Endothelial cell of umbilical vein (primary cell): ENCODE results near the gene PFKL. TPM values are rescaled to one million over a fixed set of nuclear protein-coding genes. Genes with fewer than 3 reads are reported as not detected.

Experiments
- BruUV-seq: library from RNA; stranded (reverse); fragments of 400-500 nt; replicated peaks from 2 replicates; lab custom pipeline; 2021; lab: Mats Ljungman, UMichigan
- CTCF ChIA-PET: fragments of 300-600, 350-600 bp; sonication (Branson Sonifier 250); formaldehyde crosslinking; loops from one replicate; lab custom pipeline; 2021; ENCODE audit warnings: antibody characterized with exemption, inconsistent platforms; lab: Charles Lee
- POLR2A ChIA-PET: fragments of 300-600, 350-600 bp; sonication (Branson Sonifier 250); formaldehyde crosslinking; loops from one replicate; lab custom pipeline; 2021; ENCODE audit warnings: antibody characterized with exemption, inconsistent platforms; lab: Charles Lee
- DNase-seq: peaks from one replicate; pipeline ENCODE4 v3.0.0-alpha.2; 2011; ENCODE audit warnings: low read depth, low spot score
- FAIRE-seq: peaks from 2 replicates; lab custom pipeline; 2011; peaks lifted over from hg19 to GRCh38; lab: Jason Lieb, UNC
- H2AFZ ChIP-seq: 2 replicates; pipeline ENCODE4 v1.6.0; 2012; ENCODE audit warnings: low read depth, low read length, control low read depth, inconsistent platforms
- H3K27ac ChIP-seq: 2 replicates; pipeline ENCODE4 v1.5.1; 2011; ENCODE audit warnings: low read depth, mild to moderate bottlenecking, control low read depth, low read length, moderate library complexity; ENCODE audit not compliant: insufficient read depth
- H3K27me3 ChIP-seq, 2 experiments: 2 replicates each; pipeline versions ENCODE4 v1.6.0 to v1.6.1; 2011; ENCODE audit warnings: low read length in 2 of 2, mixed read lengths in 1 of 2; ENCODE audit not compliant: control insufficient read depth in 2 of 2, insufficient read depth in 2 of 2
- H3K36me3 ChIP-seq, 2 experiments: 2 replicates in 1 of 2; 3 replicates in 1 of 2; pipeline ENCODE4 v1.5.1; 2011; ENCODE audit warnings: low read length in 2 of 2, mild to moderate bottlenecking in 1 of 2, moderate library complexity in 1 of 2; ENCODE audit not compliant: control insufficient read depth in 2 of 2, insufficient read depth in 2 of 2; ENCODE audit errors: extremely low read depth in 1 of 2
- H3K4me1 ChIP-seq: 3 replicates; pipeline ENCODE4 v1.5.1; 2011; ENCODE audit warnings: mild to moderate bottlenecking, low read length; ENCODE audit not compliant: control insufficient read depth, insufficient read depth; ENCODE audit errors: extremely low read depth
- H3K4me2 ChIP-seq: 2 replicates; pipeline ENCODE4 v1.6.1; 2011; ENCODE audit warnings: low read length, control low read depth, mixed read lengths; ENCODE audit not compliant: insufficient read depth
- H3K4me3 ChIP-seq, 3 experiments: fragments of 200-600 bp in 1 of 3; sonication (generic), shearing (Covaris generic) in 1 of 3; replicated peaks in 1 of 3; 2 replicates each; pipeline ENCODE4 v1.5.1; 2011 to 2016; ENCODE audit warnings: control low read depth in 3 of 3, low read length in 3 of 3, mild to moderate bottlenecking in 2 of 3, inconsistent platforms in 1 of 3, low read depth in 1 of 3, moderate library complexity in 1 of 3; ENCODE audit not compliant: insufficient read depth in 1 of 3
- H3K79me2 ChIP-seq: 2 replicates; pipeline ENCODE4 v1.6.0; 2012; ENCODE audit warnings: low read length, inconsistent platforms; ENCODE audit not compliant: control insufficient read depth, insufficient read depth
- H3K9ac ChIP-seq: replicated peaks from 2 replicates; pipeline ENCODE3; 2011; ENCODE audit warnings: low read length, control low read depth; ENCODE audit not compliant: insufficient read depth; ENCODE audit errors: extremely low read depth
- H3K9me1 ChIP-seq: replicated peaks from 3 replicates; pipeline ENCODE4 v1.6.0; 2011; ENCODE audit warnings: mild to moderate bottlenecking, low read length; ENCODE audit not compliant: control insufficient read depth, insufficient read depth; ENCODE audit errors: extremely low read depth
- H3K9me3 ChIP-seq: replicated peaks from 2 replicates; pipeline ENCODE4 v1.5.1; 2012; ENCODE audit warnings: low read length, inconsistent platforms; ENCODE audit not compliant: control insufficient read depth, insufficient read depth
- H4K20me1 ChIP-seq: replicated peaks from 2 replicates; pipeline ENCODE3; 2011; ENCODE audit warnings: mild to moderate bottlenecking, low read length; ENCODE audit not compliant: control insufficient read depth, insufficient read depth; ENCODE audit errors: extremely low read depth
- EZH2 ChIP-seq: IDR thresholded peaks from 2 replicates; pipeline ENCODE4 v1.6.1; 2012; ENCODE audit warnings: borderline replicate concordance, low read depth, mild to moderate bottlenecking, moderate library complexity, low read length, inconsistent platforms; ENCODE audit not compliant: severe bottlenecking
- GATA2 ChIP-seq: IDR thresholded peaks from 2 replicates; pipeline ENCODE4 v1.7.0; 2011; ENCODE audit warnings: low read depth, mild to moderate bottlenecking, moderate library complexity, mixed read lengths, low read length; ENCODE audit not compliant: insufficient read length, insufficient read depth
- JUN ChIP-seq: IDR thresholded peaks from 2 replicates; pipeline ENCODE4 v1.6.1; 2011; ENCODE audit warnings: borderline replicate concordance, low read depth; ENCODE audit not compliant: insufficient read length, insufficient read depth
- MYC ChIP-seq: IDR thresholded peaks from one replicate; pipeline ENCODE4 v1.6.1; 2011; ENCODE audit warnings: mild to moderate bottlenecking, low read depth, low read length
- POLR2A ChIP-seq: IDR thresholded peaks from 2 replicates; pipeline ENCODE4 v1.6.1; 2012; ENCODE audit warnings: low read depth, mild to moderate bottlenecking, control low read depth, low read length
- POLR2AphosphoS5 ChIP-seq: IDR thresholded peaks from 2 replicates; pipeline ENCODE4 v1.6.1; 2012; ENCODE audit warnings: low read depth, mild to moderate bottlenecking, control low read depth, low read length, moderate library complexity; ENCODE audit not compliant: insufficient read depth
- dilution Hi-C: fragments of 300-500 bp; cut with MboI; formaldehyde crosslinking; loops from one replicate; pipeline ENCODE4 v1.15.0; 2019; ENCODE audit warnings: low sequenced_read_pairs; ENCODE audit not compliant: extremely low pct_ligation_motif_present
- intact Hi-C: fragments of 100-400 bp; cut with micrococcal nuclease; formaldehyde crosslinking; loops from one replicate; pipeline ENCODE4 v1.10.0; 2022
- polyA plus RNA-seq, 4 experiments: library from polyadenylated mRNA; depleted of rRNA in 3 of 4; stranded (reverse) in 3 of 4; unstranded in 1 of 4; fragments of >200 nt; gene quantifications; 2 replicates each; pipeline versions ENCODE4 v1.2.1 to v1.2.3, GENCODE V29; 2011 to 2012; ENCODE audit warnings: missing spikeins in 1 of 4
- total RNA-seq: library from RNA; stranded (reverse); gene quantifications from 2 replicates; pipeline ENCODE4 v1.2.3, GENCODE V29; 2021
- TF ChIP-seq, protein P1 (sequence below): IDR thresholded peaks from 2 replicates; pipeline ENCODE4 v1.6.1; 2011; ENCODE audit not compliant: insufficient read depth, insufficient read length
- TF ChIP-seq, protein P2 (sequence below), 2 donors: IDR thresholded peaks; 1 replicate in 1 of 2; 2 replicates in 1 of 2; pipeline ENCODE4 v1.5.1; 2011; ENCODE audit warnings: low read length in 2 of 2, mild to moderate bottlenecking in 2 of 2, moderate library complexity in 2 of 2, control low read depth in 1 of 2, inconsistent platforms in 1 of 2, low read depth in 1 of 2; ENCODE audit not compliant: insufficient read depth in 1 of 2; ENCODE audit errors: extremely low read depth in 1 of 2

Gene PFKL
- total and polyA plus RNA-seq, 2 donors (not counting 3 experiments of a cell fraction or from before 2014, with no cell fraction given): 137 to 154 TPM

DNA sequence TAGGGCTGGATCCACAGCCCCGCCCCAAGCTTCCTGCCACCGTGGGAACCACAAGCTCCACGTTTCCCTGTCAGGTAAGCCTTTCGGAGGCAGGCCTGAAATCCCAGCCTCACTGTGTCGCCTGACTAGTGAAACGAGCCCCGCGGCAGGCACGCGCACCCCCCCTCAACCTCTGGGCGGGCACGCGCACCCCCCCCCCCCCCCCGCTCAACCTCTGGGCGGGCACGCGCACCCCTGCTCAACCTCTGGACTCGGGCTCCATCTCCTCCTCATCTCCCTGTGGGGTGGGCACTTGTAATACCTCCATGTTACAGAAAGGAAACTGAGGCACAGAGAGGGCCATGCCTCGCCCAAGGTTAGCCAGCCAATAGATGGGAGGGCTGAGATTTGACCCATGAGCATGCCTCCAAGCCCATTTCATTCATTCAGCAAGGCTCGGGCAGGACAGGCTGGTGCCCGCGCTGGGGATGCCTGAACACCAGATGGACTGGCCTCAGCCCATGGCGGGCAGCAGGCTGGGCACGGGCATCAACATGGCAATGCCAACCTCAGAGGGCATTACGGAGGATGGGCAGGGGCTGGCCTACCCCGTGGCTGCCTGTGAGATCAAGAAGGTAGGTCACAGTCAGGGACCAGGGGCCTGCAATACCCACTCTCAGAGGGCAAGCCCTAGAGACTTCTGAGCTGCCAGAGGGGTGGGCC lies 34.6 kb downstream of the PFKL start:
- H3K9me1 ChIP-seq: no peaks in the 10 kb centered on the region
- H3K4me1 ChIP-seq: peaks cover 5% of the 10 kb centered on the region
- no peaks in the 10 kb centered on the region for H3K9me3 ChIP-seq
- no peaks in the 10 kb centered on the region for H3K36me3 ChIP-seq
- intact Hi-C loops: no loop called here
- ChIA-PET CTCF (no interaction called here), POLR2A (interaction anchor here (0.7 kb wide), 1 partner anchor 17 kb away, joined by 5 read pairs; no protein-coding TSS in a partner anchor)
- no peak overlapping the region for H3K27ac ChIP-seq
- no peak for TF ChIP-seq POLR2AphosphoS5
- TF ChIP-seq, protein P1, sequence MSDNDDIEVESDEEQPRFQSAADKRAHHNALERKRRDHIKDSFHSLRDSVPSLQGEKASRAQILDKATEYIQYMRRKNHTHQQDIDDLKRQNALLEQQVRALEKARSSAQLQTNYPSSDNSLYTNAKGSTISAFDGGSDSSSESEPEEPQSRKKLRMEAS: no peak
- no peak for TF ChIP-seq POLR2A
- TF ChIP-seq GATA2: no peak
- TF ChIP-seq, protein P2, sequence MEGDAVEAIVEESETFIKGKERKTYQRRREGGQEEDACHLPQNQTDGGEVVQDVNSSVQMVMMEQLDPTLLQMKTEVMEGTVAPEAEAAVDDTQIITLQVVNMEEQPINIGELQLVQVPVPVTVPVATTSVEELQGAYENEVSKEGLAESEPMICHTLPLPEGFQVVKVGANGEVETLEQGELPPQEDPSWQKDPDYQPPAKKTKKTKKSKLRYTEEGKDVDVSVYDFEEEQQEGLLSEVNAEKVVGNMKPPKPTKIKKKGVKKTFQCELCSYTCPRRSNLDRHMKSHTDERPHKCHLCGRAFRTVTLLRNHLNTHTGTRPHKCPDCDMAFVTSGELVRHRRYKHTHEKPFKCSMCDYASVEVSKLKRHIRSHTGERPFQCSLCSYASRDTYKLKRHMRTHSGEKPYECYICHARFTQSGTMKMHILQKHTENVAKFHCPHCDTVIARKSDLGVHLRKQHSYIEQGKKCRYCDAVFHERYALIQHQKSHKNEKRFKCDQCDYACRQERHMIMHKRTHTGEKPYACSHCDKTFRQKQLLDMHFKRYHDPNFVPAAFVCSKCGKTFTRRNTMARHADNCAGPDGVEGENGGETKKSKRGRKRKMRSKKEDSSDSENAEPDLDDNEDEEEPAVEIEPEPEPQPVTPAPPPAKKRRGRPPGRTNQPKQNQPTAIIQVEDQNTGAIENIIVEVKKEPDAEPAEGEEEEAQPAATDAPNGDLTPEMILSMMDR (IDR thresholded peaks at IDR 0.05; ENCODE audit: extremely low read depth in 1 of 2, insufficient read depth in 1 of 2, low read depth in 1 of 2, low read length in 2 of 2): no peak
- TF ChIP-seq JUN: no peak
- TF ChIP-seq MYC: no peak
- TF ChIP-seq EZH2: no peak
- H3K79me2 ChIP-seq: no peaks in the 10 kb centered on the region
- BruUV-seq: no TSS peak
- no peak overlapping the region for H2AFZ ChIP-seq
- no peaks in the 10 kb centered on the region for H4K20me1 ChIP-seq
- no peak for DNase-seq
- no peak overlapping the region for H3K9ac ChIP-seq
- H3K4me2 ChIP-seq: no peak overlapping the region
- H3K4me3 ChIP-seq: no peak overlapping the region
- no peaks in the 10 kb centered on the region for H3K27me3 ChIP-seq
- FAIRE-seq: no peak
- dilution Hi-C loops: no loop called here
